ENCODE data around the gene PDZD2.
"Not testable (repeated sequence)": the region's sequence is repeated elsewhere in the genome, so short reads cannot be mapped to it uniquely, and the experiment has no call there.

PDZD2 gene

GRCh38 chr5:31638748-31639418 lies at the start of gene PDZD2:
Gene PDZD2, plus strand, starts transcription at chr5:31639131.
- DNase-seq (ENCODE audit: low read depth), result peak; percentile 69

GRCh38 chr5:31593665-31594064 lies 45.3 kb upstream of the PDZD2 start:
- DNase-seq (ENCODE audit: low read depth), result no peak

- DNase-seq (ENCODE audit: low read depth), result no peak
These were observed 42.6 kb upstream of the PDZD2 start for GRCh38 chr5:31596354-31596753.

GRCh38 chr5:31598640-31599611 lies 40.0 kb upstream of the PDZD2 start:
- no peak for DNase-seq (ENCODE audit: low read depth)

- not testable (repeated sequence) for DNase-seq (ENCODE audit: low read depth)
These were observed 36.6 kb upstream of the PDZD2 start for GRCh38 chr5:31602305-31602704.

- no peak for DNase-seq (ENCODE audit: low read depth)
These were observed 34.7 kb upstream of the PDZD2 start for GRCh38 chr5:31604240-31604639.

- DNase-seq (ENCODE audit: low read depth), result no peak
These were observed 34.3 kb upstream of the PDZD2 start for GRCh38 chr5:31604644-31605043.

GRCh38 chr5:31605920-31606319 lies 33.0 kb upstream of the PDZD2 start:
- no peak for DNase-seq (ENCODE audit: low read depth)

GRCh38 chr5:31607546-31607945 lies 31.4 kb upstream of the PDZD2 start:
- DNase-seq (ENCODE audit: low read depth), result no peak

GRCh38 chr5:31611002-31611401 lies 27.9 kb upstream of the PDZD2 start:
- no peak for DNase-seq (ENCODE audit: low read depth)

GRCh38 chr5:31613651-31614050 lies 25.3 kb upstream of the PDZD2 start:
- no peak for DNase-seq (ENCODE audit: low read depth)

- DNase-seq (ENCODE audit: low read depth), result no peak
These were observed 24.5 kb upstream of the PDZD2 start for GRCh38 chr5:31614151-31615020.

- DNase-seq (ENCODE audit: low read depth), result no peak
These were observed 21.1 kb upstream of the PDZD2 start for GRCh38 chr5:31617867-31618266.

GRCh38 chr5:31620026-31620425 lies 18.9 kb upstream of the PDZD2 start:
- no peak for DNase-seq (ENCODE audit: low read depth)

GRCh38 chr5:31623249-31623648 lies 15.7 kb upstream of the PDZD2 start:
- DNase-seq (ENCODE audit: low read depth), result no peak

- no peak for DNase-seq (ENCODE audit: low read depth)
These were observed 13.5 kb upstream of the PDZD2 start for GRCh38 chr5:31625394-31625793.

GRCh38 chr5:31626156-31626555 lies 12.8 kb upstream of the PDZD2 start:
- no peak for DNase-seq (ENCODE audit: low read depth)

GRCh38 chr5:31626604-31627234 lies 12.2 kb upstream of the PDZD2 start:
- DNase-seq (ENCODE audit: low read depth), result no peak

- no peak for DNase-seq (ENCODE audit: low read depth)
These were observed 8.0 kb upstream of the PDZD2 start for GRCh38 chr5:31630931-31631330.

- no peak for DNase-seq (ENCODE audit: low read depth)
These were observed 6.5 kb upstream of the PDZD2 start for GRCh38 chr5:31632460-31632859.

GRCh38 chr5:31635446-31635845 lies 3.5 kb upstream of the PDZD2 start:
- no peak for DNase-seq (ENCODE audit: low read depth)

- DNase-seq (ENCODE audit: low read depth), result no peak
These were observed 1.1 kb upstream of the PDZD2 start for GRCh38 chr5:31637851-31638250.

All from T-helper 22 cell (primary cell).